Measurements from ENCODE around the gene NINL. TPM values are rescaled to one million over a fixed set of nuclear protein-coding genes. Genes with fewer than 3 reads are reported as not detected.

NINL gene
- total RNA-seq, 1 experiment from 2014 or later, result 7.2 TPM

DNA sequence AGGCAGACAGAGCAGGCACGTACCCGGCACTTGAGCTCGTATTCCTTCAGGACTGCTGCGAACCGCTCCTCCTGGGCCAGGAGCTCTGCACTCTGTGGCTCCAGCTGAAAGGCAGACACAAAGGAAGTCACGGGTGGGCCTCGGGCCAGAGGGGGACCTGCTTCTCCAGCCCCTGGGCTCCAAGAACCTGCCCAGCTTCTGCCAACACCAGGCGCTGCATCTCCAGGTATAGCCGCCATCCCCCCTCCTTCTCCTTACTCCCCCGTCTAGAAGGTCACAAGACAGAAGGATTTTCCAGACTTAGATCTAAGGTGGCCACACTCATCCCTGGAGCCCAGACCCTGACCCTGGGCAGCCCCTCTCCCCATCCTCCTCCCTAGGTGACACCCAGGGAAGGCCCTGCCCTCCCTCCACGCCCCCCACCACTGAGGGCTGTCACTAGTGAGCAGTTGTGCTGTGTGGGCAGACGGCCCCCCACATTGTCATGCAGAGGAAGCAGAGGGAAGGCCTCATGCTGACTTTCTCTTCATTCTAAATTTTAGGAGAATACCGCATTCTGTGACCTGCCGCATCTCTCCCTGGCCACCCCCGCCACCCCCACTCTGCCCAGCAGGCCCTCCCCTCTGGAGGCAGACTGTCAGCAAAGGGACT lies 96.0 kb downstream of the NINL start:
- H3K36me3 ChIP-seq (ENCODE audit: control insufficient read depth in 1 of 2, insufficient read depth in 2 of 2, low read length in 2 of 2), result no peaks in the 10 kb centered on the region; a peak in 1 of 4 replicates
- no peaks in the 10 kb centered on the region for H3K79me2 ChIP-seq (ENCODE audit: insufficient read depth, low read length)
- H4K20me1 ChIP-seq (ENCODE audit: insufficient read depth), result no peaks in the 10 kb centered on the region
- H3K4me3 ChIP-seq (replicated peaks in 1 of 2; ENCODE audit: low read depth in 1 of 2, low read length in 2 of 2), result no peak overlapping the region
- no peak overlapping the region for H3K27ac ChIP-seq (ENCODE audit: low read depth, low read length)
- H3K9me3 ChIP-seq (ENCODE audit: control insufficient read depth in 1 of 2, insufficient read depth in 1 of 2, low read depth in 1 of 2, low read length in 2 of 2), result no peaks in the 10 kb centered on the region
- POLR2A ChIA-PET, result no interaction called here
- no peak overlapping the region for H2AFZ ChIP-seq (ENCODE audit: low read depth, low read length, poor library complexity, severe bottlenecking)
- TF ChIP-seq POLR2AphosphoS5 (IDR thresholded peaks at IDR 0.05; ENCODE audit: low read depth, low read length), result no peak
- TF ChIP-seq, protein P1, sequence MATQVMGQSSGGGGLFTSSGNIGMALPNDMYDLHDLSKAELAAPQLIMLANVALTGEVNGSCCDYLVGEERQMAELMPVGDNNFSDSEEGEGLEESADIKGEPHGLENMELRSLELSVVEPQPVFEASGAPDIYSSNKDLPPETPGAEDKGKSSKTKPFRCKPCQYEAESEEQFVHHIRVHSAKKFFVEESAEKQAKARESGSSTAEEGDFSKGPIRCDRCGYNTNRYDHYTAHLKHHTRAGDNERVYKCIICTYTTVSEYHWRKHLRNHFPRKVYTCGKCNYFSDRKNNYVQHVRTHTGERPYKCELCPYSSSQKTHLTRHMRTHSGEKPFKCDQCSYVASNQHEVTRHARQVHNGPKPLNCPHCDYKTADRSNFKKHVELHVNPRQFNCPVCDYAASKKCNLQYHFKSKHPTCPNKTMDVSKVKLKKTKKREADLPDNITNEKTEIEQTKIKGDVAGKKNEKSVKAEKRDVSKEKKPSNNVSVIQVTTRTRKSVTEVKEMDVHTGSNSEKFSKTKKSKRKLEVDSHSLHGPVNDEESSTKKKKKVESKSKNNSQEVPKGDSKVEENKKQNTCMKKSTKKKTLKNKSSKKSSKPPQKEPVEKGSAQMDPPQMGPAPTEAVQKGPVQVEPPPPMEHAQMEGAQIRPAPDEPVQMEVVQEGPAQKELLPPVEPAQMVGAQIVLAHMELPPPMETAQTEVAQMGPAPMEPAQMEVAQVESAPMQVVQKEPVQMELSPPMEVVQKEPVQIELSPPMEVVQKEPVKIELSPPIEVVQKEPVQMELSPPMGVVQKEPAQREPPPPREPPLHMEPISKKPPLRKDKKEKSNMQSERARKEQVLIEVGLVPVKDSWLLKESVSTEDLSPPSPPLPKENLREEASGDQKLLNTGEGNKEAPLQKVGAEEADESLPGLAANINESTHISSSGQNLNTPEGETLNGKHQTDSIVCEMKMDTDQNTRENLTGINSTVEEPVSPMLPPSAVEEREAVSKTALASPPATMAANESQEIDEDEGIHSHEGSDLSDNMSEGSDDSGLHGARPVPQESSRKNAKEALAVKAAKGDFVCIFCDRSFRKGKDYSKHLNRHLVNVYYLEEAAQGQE (IDR thresholded peaks at IDR 0.05; ENCODE audit: low read depth), result no peak
- H3K4me2 ChIP-seq (ENCODE audit: low read length), result no peak overlapping the region
- H3K4me1 ChIP-seq (ENCODE audit: control insufficient read depth in 1 of 2, insufficient read depth in 2 of 2, low read length in 2 of 2), result no peaks in the 10 kb centered on the region
- H3K9me2 ChIP-seq (ENCODE audit: insufficient read depth), result no peaks in the 10 kb centered on the region
- intact Hi-C loops (cut with micrococcal nuclease), result no loop called here
- RAD21 ChIA-PET (ENCODE audit: low non-redundant PET in 1 of 2, low total read pairs in 2 of 2, uncharacterized antibody in 2 of 2, unreplicated experiment in 2 of 2), result no interaction called here
- H3K9ac ChIP-seq (ENCODE audit: low read length), result no peak overlapping the region
- H3K27me3 ChIP-seq (ENCODE audit: insufficient read depth, low read length), result no peaks in the 10 kb centered on the region
- no TSS peak for BruUV-seq (replicated peaks)
- CTCF ChIA-PET, result no interaction called here
- no peak for ATAC-seq
- DNase-seq (ENCODE audit: low read depth, low spot score), result no peak

DNA sequence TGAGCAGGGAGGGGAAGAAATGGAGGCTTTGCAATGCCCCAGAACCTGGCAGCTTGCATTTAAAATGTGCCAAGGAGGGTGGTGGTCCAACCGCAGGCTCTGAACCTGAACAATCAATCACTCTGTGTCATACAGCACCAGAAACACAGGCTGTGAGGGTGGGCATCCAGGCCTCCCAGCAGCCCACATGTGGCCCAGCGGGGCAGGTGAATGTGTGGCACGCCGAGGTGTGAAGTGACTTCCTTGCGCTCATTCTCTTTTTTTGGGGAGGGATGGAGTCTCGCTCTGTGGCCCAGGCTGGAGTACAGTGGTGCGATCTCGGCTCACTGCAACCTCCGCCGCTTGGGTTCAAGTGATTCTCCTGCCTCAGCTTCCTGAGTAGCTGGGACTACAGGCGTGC lies 97.4 kb downstream of the NINL start:
- CTCF ChIA-PET, result interaction anchor here (1.3 kb wide), 1 partner anchor 52 kb away, joined by 3 read pairs; no protein-coding TSS in a partner anchor
- no peak overlapping the region for H3K27ac ChIP-seq (ENCODE audit: low read depth, low read length)
- H3K27me3 ChIP-seq (ENCODE audit: insufficient read depth, low read length), result no peaks in the 10 kb centered on the region
- RAD21 ChIA-PET (ENCODE audit: low non-redundant PET in 1 of 2, low total read pairs in 2 of 2, uncharacterized antibody in 2 of 2, unreplicated experiment in 2 of 2), result no interaction called here
- intact Hi-C loops (cut with micrococcal nuclease), result no loop called here
- no peaks in the 10 kb centered on the region for H3K79me2 ChIP-seq (ENCODE audit: insufficient read depth, low read length)
- H3K9me3 ChIP-seq (ENCODE audit: control insufficient read depth in 1 of 2, insufficient read depth in 1 of 2, low read depth in 1 of 2, low read length in 2 of 2), result no peaks in the 10 kb centered on the region
- no peak overlapping the region for H3K4me2 ChIP-seq (ENCODE audit: low read length)
- POLR2A ChIA-PET, result no interaction called here
- no TSS peak for BruUV-seq (replicated peaks)
- H4K20me1 ChIP-seq (ENCODE audit: insufficient read depth), result no peaks in the 10 kb centered on the region
- no peak overlapping the region for H3K4me3 ChIP-seq (replicated peaks in 1 of 2; ENCODE audit: low read depth in 1 of 2, low read length in 2 of 2)
- no peak overlapping the region for H3K9ac ChIP-seq (ENCODE audit: low read length)
- DNase-seq (ENCODE audit: low read depth, low spot score), result no peak
- H3K4me1 ChIP-seq (ENCODE audit: control insufficient read depth in 1 of 2, insufficient read depth in 2 of 2, low read length in 2 of 2), result no peaks in the 10 kb centered on the region
- no peaks in the 10 kb centered on the region; a peak in 1 of 4 replicates for H3K36me3 ChIP-seq (ENCODE audit: control insufficient read depth in 1 of 2, insufficient read depth in 2 of 2, low read length in 2 of 2)
- no peak for ATAC-seq
- no peaks in the 10 kb centered on the region for H3K9me2 ChIP-seq (ENCODE audit: insufficient read depth)
- H2AFZ ChIP-seq (ENCODE audit: low read depth, low read length, poor library complexity, severe bottlenecking), result no peak overlapping the region
- TF ChIP-seq SRF (IDR thresholded peaks at IDR 0.05; ENCODE audit: low read depth), result no peak
- no peak for TF ChIP-seq EZH2phosphoT487 (IDR thresholded peaks at IDR 0.05; ENCODE audit: borderline replicate concordance)
- no peak for TF ChIP-seq EZH2 (IDR thresholded peaks at IDR 0.05)
- TF ChIP-seq SP1 (IDR thresholded peaks at IDR 0.05; ENCODE audit: low read depth), result no peak
- TF ChIP-seq ZNF274 (IDR thresholded peaks at IDR 0.05; ENCODE audit: low read depth, low read length), result no peak
- no peak for TF ChIP-seq TCF7L2 (IDR thresholded peaks at IDR 0.05; ENCODE audit: borderline replicate concordance, extremely low read depth, insufficient read depth, insufficient read length)
- no peak for TF ChIP-seq YY1 (IDR thresholded peaks at IDR 0.05; ENCODE audit: extremely low read depth, insufficient replicate concordance, low read depth, low read length)
- TF ChIP-seq CEBPB (IDR thresholded peaks at IDR 0.05; ENCODE audit: low read depth), result no peak
- TF ChIP-seq, protein P2, sequence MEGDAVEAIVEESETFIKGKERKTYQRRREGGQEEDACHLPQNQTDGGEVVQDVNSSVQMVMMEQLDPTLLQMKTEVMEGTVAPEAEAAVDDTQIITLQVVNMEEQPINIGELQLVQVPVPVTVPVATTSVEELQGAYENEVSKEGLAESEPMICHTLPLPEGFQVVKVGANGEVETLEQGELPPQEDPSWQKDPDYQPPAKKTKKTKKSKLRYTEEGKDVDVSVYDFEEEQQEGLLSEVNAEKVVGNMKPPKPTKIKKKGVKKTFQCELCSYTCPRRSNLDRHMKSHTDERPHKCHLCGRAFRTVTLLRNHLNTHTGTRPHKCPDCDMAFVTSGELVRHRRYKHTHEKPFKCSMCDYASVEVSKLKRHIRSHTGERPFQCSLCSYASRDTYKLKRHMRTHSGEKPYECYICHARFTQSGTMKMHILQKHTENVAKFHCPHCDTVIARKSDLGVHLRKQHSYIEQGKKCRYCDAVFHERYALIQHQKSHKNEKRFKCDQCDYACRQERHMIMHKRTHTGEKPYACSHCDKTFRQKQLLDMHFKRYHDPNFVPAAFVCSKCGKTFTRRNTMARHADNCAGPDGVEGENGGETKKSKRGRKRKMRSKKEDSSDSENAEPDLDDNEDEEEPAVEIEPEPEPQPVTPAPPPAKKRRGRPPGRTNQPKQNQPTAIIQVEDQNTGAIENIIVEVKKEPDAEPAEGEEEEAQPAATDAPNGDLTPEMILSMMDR (IDR thresholded peaks at IDR 0.05 in 2 of 3, conservative IDR thresholded peaks at IDR 0.05 in 1 of 3; ENCODE audit: borderline replicate concordance in 1 of 3, insufficient read depth in 1 of 3, low read depth in 2 of 3, low read length in 2 of 3), result no peak
